ENCODE measurements around the gene FAM98C. TPM values are rescaled to one million over a fixed set of nuclear protein-coding genes. Genes with fewer than 3 reads are reported as not detected.
"Not testable (repeated sequence)": the region's sequence is repeated elsewhere in the genome, so short reads cannot be mapped to it uniquely, and the experiment has no call there.

FAM98C gene
- total and polyA plus RNA-seq, 3 experiments from 2014 or later, result 16.8 to 25.2 (median 17.8) TPM

DNA sequence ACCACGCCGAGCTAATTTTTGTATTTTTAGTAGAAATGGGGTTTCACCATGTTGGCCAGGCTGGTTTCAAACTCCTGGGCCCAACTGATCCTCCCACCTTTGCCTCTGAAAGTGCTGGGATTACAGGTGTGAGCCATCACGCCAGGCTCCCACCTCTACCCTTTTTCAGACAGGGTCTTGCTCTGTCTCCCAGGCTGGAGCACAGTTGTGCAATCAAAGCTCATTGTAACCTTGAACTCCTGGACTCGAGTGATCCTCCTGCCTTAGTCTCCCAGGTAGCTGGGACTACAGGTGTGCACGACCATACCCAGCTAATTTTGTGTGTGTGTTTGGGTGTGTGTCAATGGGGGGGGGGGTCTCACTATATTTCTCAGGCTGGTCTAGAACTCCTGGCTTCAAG lies 21.4 kb downstream of the FAM98C start:
- Mint-ChIP-seq H3K4me1 (peaks cover 6 to 10% (median 8%) of the 10 kb centered on the region in 3 donors), H3K36me3 (no peaks in the 10 kb centered on the region), H3K27ac (no peak overlapping the region), H3K4me3 (no peak overlapping the region), H3K9me3 (no peaks in the 10 kb centered on the region), H3K27me3 (peaks cover 14 to 18% of the 10 kb centered on the region in 2 donors)
- Histone ChIP-seq H3K4me1 (ENCODE audit: insufficient read depth, low read length) (no peaks in the 10 kb centered on the region), H3K27ac (ENCODE audit: low read depth, low read length) (no peak overlapping the region), H3K9me3 (ENCODE audit: low read length) (no peaks in the 10 kb centered on the region), H3K36me3 (ENCODE audit: insufficient read depth, low read length) (no peaks in the 10 kb centered on the region), H3K4me3 (ENCODE audit: low read length) (no peak overlapping the region), H3K27me3 (ENCODE audit: insufficient read depth, low read length, poor library complexity, severe bottlenecking) (no peaks in the 10 kb centered on the region)
- CTCF ChIA-PET, result interaction anchor here (1.0 kb wide), 1 partner anchor 21 kb away, joined by 3 read pairs; no protein-coding TSS in a partner anchor
- POLR2A ChIA-PET, result no interaction called here
- DNase-seq, result no peak

DNA sequence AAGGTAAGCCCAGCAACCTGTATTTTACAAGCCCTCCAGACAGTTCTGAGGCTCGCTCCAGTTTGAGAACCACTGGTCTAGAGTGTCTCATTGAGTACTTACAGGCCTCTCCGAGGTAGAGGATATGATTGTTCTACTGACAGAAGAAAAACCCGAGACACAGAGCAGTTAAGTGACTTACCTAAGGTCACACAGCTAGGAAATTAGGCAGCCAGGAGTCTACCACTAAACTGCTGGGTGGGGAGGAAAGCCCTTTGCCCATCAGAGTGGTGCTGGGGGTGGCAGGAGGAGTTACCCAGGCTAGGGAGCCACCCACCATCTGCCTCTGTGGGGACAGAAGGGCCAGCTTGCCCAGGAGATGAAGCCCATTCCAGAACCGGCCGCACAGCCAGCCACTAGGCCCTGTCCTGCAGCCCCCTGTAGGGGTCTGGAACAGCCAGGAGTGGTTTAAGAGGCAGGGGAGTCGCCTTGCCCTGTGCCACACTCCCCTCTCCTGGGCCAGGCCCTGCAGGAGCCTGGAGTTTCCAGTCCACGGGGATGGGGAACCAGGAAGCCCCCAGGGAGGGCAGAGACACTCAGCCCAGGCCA lies 22.4 kb downstream of the FAM98C start:
- H3K36me3 ChIP-seq (ENCODE audit: insufficient read depth, low read length), result no peaks in the 10 kb centered on the region
- H3K4me3 Mint-ChIP-seq, result no peak overlapping the region
- no peak overlapping the region for H3K4me3 ChIP-seq (ENCODE audit: low read length)
- peak overlapping the region; percentile 67 for H3K27ac ChIP-seq (ENCODE audit: low read depth, low read length)
- peak overlapping the region in 1 of 8 donors; percentile 56 for H3K27ac Mint-ChIP-seq
- H3K4me1 Mint-ChIP-seq, result peaks cover 7 to 13% (median 8%) of the 10 kb centered on the region in 3 donors
- H3K27me3 ChIP-seq (ENCODE audit: insufficient read depth, low read length, poor library complexity, severe bottlenecking), result no peaks in the 10 kb centered on the region
- no peaks in the 10 kb centered on the region for H3K9me3 ChIP-seq (ENCODE audit: low read length)
- H3K36me3 Mint-ChIP-seq, result no peaks in the 10 kb centered on the region
- no peak for DNase-seq
- no peaks in the 10 kb centered on the region for H3K4me1 ChIP-seq (ENCODE audit: insufficient read depth, low read length)
- H3K9me3 Mint-ChIP-seq, result no peaks in the 10 kb centered on the region
- peaks cover 17 to 23% of the 10 kb centered on the region in 2 donors for H3K27me3 Mint-ChIP-seq
- CTCF ChIA-PET, result no interaction called here
- POLR2A ChIA-PET, result no interaction called here

GRCh38 chr19:38425810-38426466 lies 23.0 kb downstream of the FAM98C start, which contains the start of gene RASGRP4:
RASGRP4 (minus strand) TSS chr19:38426219; CDS start chr19:38426091, 128 bp downstream.
- CTCF ChIA-PET, result no interaction called here
- POLR2A ChIA-PET, result no interaction called here

GRCh38 chr19:38427035-38427677 lies 24.3 kb downstream of the FAM98C start:
- H3K27me3 ChIP-seq (ENCODE audit: insufficient read depth, low read length, poor library complexity, severe bottlenecking); H3K9me3 ChIP-seq (ENCODE audit: low read length); H3K36me3 ChIP-seq (ENCODE audit: insufficient read depth, low read length); DNase-seq; H3K27ac ChIP-seq (ENCODE audit: low read depth, low read length); H3K4me1 ChIP-seq (ENCODE audit: insufficient read depth, low read length); H3K36me3 Mint-ChIP-seq; H3K9me3 Mint-ChIP-seq; CTCF ChIA-PET; H3K4me3 Mint-ChIP-seq; POLR2A ChIA-PET; H3K4me3 ChIP-seq (ENCODE audit: low read length): not testable (repeated sequence)
- Mint-ChIP-seq H3K27me3 (peaks cover 18 to 23% of the 10 kb centered on the region in 2 donors), H3K27ac (peak overlapping the region in 1 of 8 donors; percentile 67), H3K4me1 (peaks cover 7 to 13% (median 8%) of the 10 kb centered on the region in 3 donors)

More at GRCh38 chr19:38425810-38426466, 23.0 kb downstream of the FAM98C start, which contains the start of gene RASGRP4:
- peaks cover 17 to 23% of the 10 kb centered on the region in 2 donors for H3K27me3 Mint-ChIP-seq
- Histone ChIP-seq H3K9me3 (ENCODE audit: low read length) (no peaks in the 10 kb centered on the region), H3K4me3 (ENCODE audit: low read length) (no peak within 1 kb of the TSS), H3K27me3 (ENCODE audit: insufficient read depth, low read length, poor library complexity, severe bottlenecking) (no peaks in the 10 kb centered on the region), H3K4me1 (ENCODE audit: insufficient read depth, low read length) (no peaks in the 10 kb centered on the region), H3K36me3 (ENCODE audit: insufficient read depth, low read length) (no peaks in the 10 kb centered on the region), H3K27ac (ENCODE audit: low read depth, low read length) (peak within 1 kb of the TSS; percentile 67)
- peak in 1 of 5 donors; percentile 33 for DNase-seq
- no peaks in the 10 kb centered on the region for H3K9me3 Mint-ChIP-seq
- H3K36me3 Mint-ChIP-seq, result no peaks in the 10 kb centered on the region
- H3K27ac Mint-ChIP-seq, result peak within 1 kb of the TSS in 4 of 8 donors; percentile 42 to 72 (median 62)
- H3K4me3 Mint-ChIP-seq, result peak within 1 kb of the TSS in 2 of 7 donors; percentile 37 to 49
- peaks cover 7 to 13% (median 8%) of the 10 kb centered on the region in 3 donors for H3K4me1 Mint-ChIP-seq

- peaks cover 12 to 20% (median 17%) of the 10 kb centered on the region in 3 donors for H3K4me1 Mint-ChIP-seq
- CTCF ChIA-PET, result interaction anchor here (1.0 kb wide), 1 partner anchor 26 kb away, joined by 3 read pairs; the partner anchor contains the start of gene FAM98C
- peaks cover 19 to 33% of the 10 kb centered on the region in 2 donors for H3K27me3 Mint-ChIP-seq
Measured at GRCh38 chr19:38429055-38429810, 26.3 kb downstream of the FAM98C start.

DNA sequence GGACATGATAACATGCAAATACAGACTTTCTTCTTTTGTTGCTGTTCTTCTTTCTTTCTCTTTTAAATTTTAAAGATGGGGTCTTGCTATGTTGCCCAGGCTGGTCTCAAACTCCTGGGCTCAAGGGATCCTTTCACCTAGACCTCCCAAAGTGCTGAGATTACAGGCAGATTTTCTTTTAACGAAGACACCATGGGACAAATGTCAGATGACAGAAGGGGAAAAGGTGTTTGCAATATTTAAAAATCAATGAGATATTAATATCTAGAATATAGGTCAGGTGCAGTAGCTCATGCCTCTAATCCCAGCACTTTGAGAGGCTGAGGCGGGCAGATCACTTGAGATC lies 26.9 kb downstream of the FAM98C start:
- Histone ChIP-seq H3K27ac (ENCODE audit: low read depth, low read length) (no peak overlapping the region), H3K36me3 (ENCODE audit: insufficient read depth, low read length) (no peaks in the 10 kb centered on the region), H3K9me3 (ENCODE audit: low read length) (no peaks in the 10 kb centered on the region), H3K4me3 (ENCODE audit: low read length) (no peak overlapping the region), H3K27me3 (ENCODE audit: insufficient read depth, low read length, poor library complexity, severe bottlenecking) (no peaks in the 10 kb centered on the region), H3K4me1 (ENCODE audit: insufficient read depth, low read length) (no peaks in the 10 kb centered on the region)
- Mint-ChIP-seq H3K9me3 (no peaks in the 10 kb centered on the region), H3K4me3 (no peak overlapping the region), H3K27ac (no peak overlapping the region), H3K27me3 (peaks cover 19 to 36% of the 10 kb centered on the region in 2 donors), H3K4me1 (peaks cover 14 to 23% (median 19%) of the 10 kb centered on the region in 3 donors), H3K36me3 (no peaks in the 10 kb centered on the region)
- ChIA-PET POLR2A (no interaction called here), CTCF (interaction anchor here (1.0 kb wide), 1 partner anchor 27 kb away, joined by 3 read pairs; the partner anchor contains the start of gene FAM98C)
- DNase-seq, result no peak

More at GRCh38 chr19:38429055-38429810, 26.3 kb downstream of the FAM98C start:
- Histone ChIP-seq H3K9me3 (ENCODE audit: low read length) (no peaks in the 10 kb centered on the region), H3K4me3 (ENCODE audit: low read length) (no peak overlapping the region), H3K27me3 (ENCODE audit: insufficient read depth, low read length, poor library complexity, severe bottlenecking) (no peaks in the 10 kb centered on the region), H3K27ac (ENCODE audit: low read depth, low read length) (no peak overlapping the region), H3K36me3 (ENCODE audit: insufficient read depth, low read length) (no peaks in the 10 kb centered on the region), H3K4me1 (ENCODE audit: insufficient read depth, low read length) (no peaks in the 10 kb centered on the region)
- DNase-seq, result no peak
- Mint-ChIP-seq H3K27ac (peak overlapping the region in 1 of 8 donors; percentile 35), H3K9me3 (no peaks in the 10 kb centered on the region), H3K36me3 (no peaks in the 10 kb centered on the region), H3K4me3 (no peak overlapping the region)
- POLR2A ChIA-PET, result no interaction called here

DNA sequence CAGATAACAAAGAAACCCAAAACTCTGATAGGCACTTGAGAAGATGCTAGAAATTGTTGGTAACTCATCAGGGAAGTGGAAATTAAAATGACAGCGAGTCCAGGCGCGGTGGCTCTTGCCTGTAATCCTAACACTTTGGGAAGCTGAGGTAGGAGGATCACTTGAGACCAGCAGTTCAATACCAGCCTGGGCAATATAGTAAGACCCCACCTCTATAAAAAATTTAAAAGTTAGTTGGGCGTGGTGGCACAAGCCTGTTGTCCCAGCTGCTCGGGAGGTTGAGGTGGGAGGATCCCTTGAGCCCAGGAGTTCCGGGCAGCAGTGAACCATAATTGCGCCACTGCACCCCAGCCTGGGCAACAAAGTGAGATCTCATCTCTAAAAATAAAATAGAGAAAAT lies 28.0 kb downstream of the FAM98C start:
- Histone ChIP-seq H3K36me3 (ENCODE audit: insufficient read depth, low read length) (no peaks in the 10 kb centered on the region), H3K27ac (ENCODE audit: low read depth, low read length) (no peak overlapping the region), H3K27me3 (ENCODE audit: insufficient read depth, low read length, poor library complexity, severe bottlenecking) (no peaks in the 10 kb centered on the region), H3K4me1 (ENCODE audit: insufficient read depth, low read length) (no peaks in the 10 kb centered on the region), H3K4me3 (ENCODE audit: low read length) (no peak overlapping the region), H3K9me3 (ENCODE audit: low read length) (no peaks in the 10 kb centered on the region)
- Mint-ChIP-seq H3K4me3 (no peak overlapping the region), H3K4me1 (peaks cover 12 to 23% (median 17%) of the 10 kb centered on the region in 3 donors), H3K27ac (no peak overlapping the region), H3K9me3 (no peaks in the 10 kb centered on the region), H3K36me3 (no peaks in the 10 kb centered on the region), H3K27me3 (peaks cover 24 to 36% of the 10 kb centered on the region in 2 donors)
- ChIA-PET CTCF (no interaction called here), POLR2A (no interaction called here)
- DNase-seq, result no peak
